Fibroblast of lung (primary cell): Measurements from ENCODE around the gene FLT3. TPM values are rescaled to one million over a fixed set of nuclear protein-coding genes. Genes with fewer than 3 reads are reported as not detected.

Experiments used
- DNase-seq, 2 donors: peaks; one replicate each; pipeline versions ENCODE4 v3.0.0 to v3.0.0-alpha.2; 2010; ENCODE audit warnings: low read depth in 2 of 2
- H2AFZ ChIP-seq: 2 replicates; pipeline ENCODE4 v1.5.1; 2012; ENCODE audit warnings: low read length, control low read depth, inconsistent platforms
- H3K27ac ChIP-seq: 2 replicates; pipeline ENCODE4 v1.5.1; 2011; ENCODE audit warnings: low read length, control low read depth; ENCODE audit not compliant: insufficient read depth
- H3K27me3 ChIP-seq: 2 replicates; pipeline ENCODE4 v1.5.1; 2011; ENCODE audit warnings: mild to moderate bottlenecking, low read length; ENCODE audit not compliant: control insufficient read depth, insufficient read depth
- H3K36me3 ChIP-seq: 2 replicates; pipeline ENCODE4 v1.5.1; 2011; ENCODE audit warnings: low read length; ENCODE audit not compliant: control insufficient read depth, insufficient read depth
- H3K4me1 ChIP-seq: 2 replicates; pipeline ENCODE4 v1.5.1; 2011; ENCODE audit warnings: low read length; ENCODE audit not compliant: control insufficient read depth, insufficient read depth; ENCODE audit errors: extremely low read depth
- H3K4me2 ChIP-seq: 2 replicates; pipeline ENCODE4 v1.5.1; 2011; ENCODE audit warnings: low read length, control low read depth; ENCODE audit not compliant: insufficient read depth; ENCODE audit errors: extremely low read depth
- H3K4me3 ChIP-seq, 4 experiments: fragments of 200-600 bp in 1 of 4; sonication (generic) in 1 of 4; replicated peaks in 1 of 4; 2 replicates each; pipeline ENCODE4 v1.5.1; 2011 to 2016; ENCODE audit warnings: low read length in 4 of 4, low read depth in 3 of 4, mild to moderate bottlenecking in 3 of 4, control low read depth in 2 of 4, inconsistent platforms in 1 of 4, mixed read lengths in 1 of 4; ENCODE audit not compliant: insufficient read depth in 1 of 4; ENCODE audit errors: control extremely low read depth in 1 of 4
- H3K79me2 ChIP-seq: 2 replicates; pipeline ENCODE4 v1.5.1; 2012; ENCODE audit warnings: mild to moderate bottlenecking, low read length, inconsistent platforms; ENCODE audit not compliant: control insufficient read depth, insufficient read depth
- H3K9ac ChIP-seq: 2 replicates; pipeline ENCODE4 v1.5.1; 2011; ENCODE audit warnings: mild to moderate bottlenecking, low read length, control low read depth; ENCODE audit not compliant: insufficient read depth
- H3K9me3 ChIP-seq: 2 replicates; pipeline ENCODE4 v1.5.1; 2012; ENCODE audit warnings: low read depth, low read length; ENCODE audit not compliant: control insufficient read depth, insufficient read depth
- H4K20me1 ChIP-seq: 2 replicates; pipeline ENCODE4 v1.5.1; 2011; ENCODE audit warnings: low read length; ENCODE audit not compliant: control insufficient read depth, insufficient read depth; ENCODE audit errors: extremely low read depth
- EZH2 ChIP-seq: IDR thresholded peaks from 2 replicates; pipeline ENCODE4 v1.5.1; 2012; ENCODE audit warnings: low read length, control low read depth, mild to moderate bottlenecking; ENCODE audit errors: missing control alignments
- polyA plus RNA-seq, 2 donors: library from polyadenylated mRNA; depleted of rRNA in 1 of 2; stranded (reverse) in 1 of 2; unstranded in 1 of 2; fragments of >200 nt; gene quantifications; 2 replicates each; pipeline ENCODE4 v1.2.1, GENCODE V29; 2011 to 2012; ENCODE audit warnings: missing spikeins in 1 of 2
- total RNA-seq: library from RNA; depleted of rRNA; stranded (reverse); fragments of >200 nt; gene quantifications from 2 replicates; pipeline ENCODE4 v1.2.1, GENCODE V29; 2014
- TF ChIP-seq, protein P1 (sequence below), 2 donors: IDR thresholded peaks in 1 of 2; conservative IDR thresholded peaks in 1 of 2; 1 replicate in 1 of 2; 2 replicates in 1 of 2; pipeline ENCODE4 v1.5.1; 2011 to 2012; ENCODE audit warnings: low read length in 2 of 2, control low read depth in 1 of 2, inconsistent platforms in 1 of 2, low read depth in 1 of 2, mild to moderate bottlenecking in 1 of 2

FLT3 gene
- total and polyA plus RNA-seq, 2 donors (not counting 1 experiment from before 2014, with no cell fraction given): not detected

DNA sequence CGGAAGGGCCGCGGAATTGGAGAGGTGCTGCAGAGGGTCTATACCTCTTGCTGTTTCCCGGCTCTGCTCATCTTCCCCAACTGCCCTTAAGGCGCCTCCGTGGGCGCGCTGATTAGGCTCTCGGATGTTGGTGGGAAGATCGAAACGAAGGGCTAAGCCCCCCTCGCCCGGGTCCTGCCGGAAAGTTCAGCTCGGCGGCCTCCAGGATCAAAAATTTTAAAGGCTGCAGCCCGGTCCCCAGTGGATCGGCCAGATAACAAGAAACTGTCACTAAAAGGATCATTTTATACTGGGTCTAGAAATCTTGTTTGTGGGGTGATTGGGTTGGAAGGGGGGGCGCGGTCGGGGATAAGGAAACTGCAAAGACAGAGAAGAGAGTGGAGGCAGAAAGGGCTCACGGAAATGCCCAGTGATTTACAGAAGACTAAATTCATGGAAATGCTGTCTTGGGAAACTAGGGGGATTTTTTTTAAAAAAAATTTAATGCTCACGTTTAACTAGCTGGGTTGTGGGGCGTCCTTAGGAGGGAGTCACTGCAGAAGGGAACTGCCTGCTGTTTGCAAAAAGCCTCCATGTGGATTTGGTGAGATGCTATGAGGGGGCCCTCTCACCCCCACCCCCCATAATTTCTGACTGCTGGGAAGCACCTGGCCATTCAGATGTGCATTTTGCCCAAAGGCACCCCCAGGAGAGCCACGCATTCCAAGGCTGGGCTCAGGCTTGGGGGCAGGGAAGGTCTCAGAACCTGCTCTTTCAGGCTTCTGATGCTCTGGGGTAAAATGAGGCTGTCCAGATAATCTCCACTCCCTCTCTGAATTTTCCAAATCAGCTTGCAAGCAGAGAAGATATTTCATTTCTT lies 138.9 kb downstream of the FLT3 start:
- Histone ChIP-seq H3K4me3 (no peak overlapping the region), H4K20me1 (no peaks in the 10 kb centered on the region), H3K9me3 (no peaks in the 10 kb centered on the region), H3K4me1 (no peaks in the 10 kb centered on the region), H2AFZ (no peak overlapping the region), H3K79me2 (no peaks in the 10 kb centered on the region), H3K9ac (no peak overlapping the region), H3K27me3 (peaks cover 47% of the 10 kb centered on the region), H3K36me3 (no peaks in the 10 kb centered on the region), H3K4me2 (no peak overlapping the region), H3K27ac (no peak overlapping the region)
- no peak for DNase-seq
- TF ChIP-seq, protein P1, sequence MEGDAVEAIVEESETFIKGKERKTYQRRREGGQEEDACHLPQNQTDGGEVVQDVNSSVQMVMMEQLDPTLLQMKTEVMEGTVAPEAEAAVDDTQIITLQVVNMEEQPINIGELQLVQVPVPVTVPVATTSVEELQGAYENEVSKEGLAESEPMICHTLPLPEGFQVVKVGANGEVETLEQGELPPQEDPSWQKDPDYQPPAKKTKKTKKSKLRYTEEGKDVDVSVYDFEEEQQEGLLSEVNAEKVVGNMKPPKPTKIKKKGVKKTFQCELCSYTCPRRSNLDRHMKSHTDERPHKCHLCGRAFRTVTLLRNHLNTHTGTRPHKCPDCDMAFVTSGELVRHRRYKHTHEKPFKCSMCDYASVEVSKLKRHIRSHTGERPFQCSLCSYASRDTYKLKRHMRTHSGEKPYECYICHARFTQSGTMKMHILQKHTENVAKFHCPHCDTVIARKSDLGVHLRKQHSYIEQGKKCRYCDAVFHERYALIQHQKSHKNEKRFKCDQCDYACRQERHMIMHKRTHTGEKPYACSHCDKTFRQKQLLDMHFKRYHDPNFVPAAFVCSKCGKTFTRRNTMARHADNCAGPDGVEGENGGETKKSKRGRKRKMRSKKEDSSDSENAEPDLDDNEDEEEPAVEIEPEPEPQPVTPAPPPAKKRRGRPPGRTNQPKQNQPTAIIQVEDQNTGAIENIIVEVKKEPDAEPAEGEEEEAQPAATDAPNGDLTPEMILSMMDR (conservative IDR thresholded peaks at IDR 0.05 in 1 of 2, IDR thresholded peaks at IDR 0.05 in 1 of 2; ENCODE audit: low read depth in 1 of 2, low read length in 2 of 2): no peak
- no peak for TF ChIP-seq EZH2

DNA sequence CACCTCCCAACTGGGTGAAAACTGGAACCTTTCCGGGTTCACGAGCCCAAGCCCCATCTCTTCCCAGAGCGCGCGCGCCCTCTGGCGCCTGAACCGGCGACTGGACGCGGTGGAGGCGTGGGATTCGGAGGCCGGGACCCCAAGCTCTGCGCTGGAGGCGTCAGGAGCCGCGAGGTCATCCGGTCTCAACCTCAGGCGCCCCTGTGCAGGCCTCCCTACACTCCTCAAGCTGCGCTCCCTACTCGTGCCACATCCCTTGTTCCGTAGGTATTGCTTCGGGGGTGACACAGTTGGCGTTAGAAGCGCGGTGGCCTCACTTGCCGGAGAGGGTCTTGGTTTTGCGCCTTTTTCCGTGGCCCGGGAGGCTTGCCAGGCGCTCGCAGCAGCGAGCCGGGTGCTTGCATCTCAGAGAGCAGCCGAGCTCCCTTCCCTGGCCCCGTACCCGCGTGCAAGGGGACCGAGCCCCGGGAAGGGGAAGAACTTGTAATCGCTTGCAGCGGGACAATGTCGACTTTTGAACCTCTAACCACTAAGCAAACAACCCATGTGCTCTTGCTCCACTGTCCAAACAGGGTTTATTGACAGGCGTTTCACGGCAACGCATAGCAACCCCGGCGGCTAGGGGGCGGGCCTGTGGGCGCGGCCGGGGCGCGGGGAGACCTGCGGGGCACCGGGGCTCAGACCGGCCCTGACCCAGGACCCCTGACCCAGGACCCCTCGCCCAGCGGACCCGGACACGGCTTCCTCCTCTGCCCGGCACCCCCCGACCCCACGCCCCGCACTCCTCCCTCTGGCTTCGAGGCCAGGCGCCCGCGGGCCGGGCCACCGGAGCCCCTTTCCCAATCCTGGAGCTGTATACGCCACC lies 139.8 kb downstream of the FLT3 start:
- Histone ChIP-seq H3K4me2 (peak overlapping the region; percentile 42), H3K4me1 (no peaks in the 10 kb centered on the region), H4K20me1 (no peaks in the 10 kb centered on the region), H3K4me3 (peak overlapping the region in 1 of 4 experiments; percentile 10), H2AFZ (no peak overlapping the region), H3K9ac (no peak overlapping the region), H3K9me3 (no peaks in the 10 kb centered on the region), H3K27me3 (peaks cover 41% of the 10 kb centered on the region), H3K27ac (no peak overlapping the region), H3K79me2 (no peaks in the 10 kb centered on the region), H3K36me3 (no peaks in the 10 kb centered on the region)
- TF ChIP-seq, protein P1 (conservative IDR thresholded peaks at IDR 0.05 in 1 of 2, IDR thresholded peaks at IDR 0.05 in 1 of 2; ENCODE audit: low read depth in 1 of 2, low read length in 2 of 2): peak; percentile 10 to 19
- peak; percentile 87 for TF ChIP-seq EZH2
- DNase-seq: peak in 1 of 2 donors; percentile 13

DNA sequence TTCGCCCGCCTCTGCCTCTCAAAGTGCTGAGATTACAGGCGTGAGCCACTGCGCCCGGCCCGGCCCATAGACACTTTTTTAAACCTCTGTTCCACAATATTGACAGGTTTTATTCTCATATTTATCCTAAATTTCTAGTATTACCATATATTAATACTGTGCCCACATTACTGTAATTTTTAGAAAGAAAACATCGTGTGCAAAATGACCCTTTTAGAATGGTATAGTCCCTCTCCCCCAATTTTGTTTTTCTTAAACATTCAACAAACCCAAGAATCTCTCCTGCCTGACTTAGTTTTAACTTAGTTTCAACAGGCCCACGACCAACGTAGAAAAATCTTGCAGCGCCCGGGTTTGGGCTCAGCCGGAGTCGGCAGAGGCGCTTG lies 140.4 kb downstream of the FLT3 start:
- Histone ChIP-seq H3K9ac (no peak overlapping the region), H3K79me2 (no peaks in the 10 kb centered on the region), H3K9me3 (no peaks in the 10 kb centered on the region), H3K4me2 (no peak overlapping the region), H3K27me3 (peaks cover 37% of the 10 kb centered on the region), H4K20me1 (no peaks in the 10 kb centered on the region), H3K27ac (no peak overlapping the region), H3K4me1 (no peaks in the 10 kb centered on the region), H3K36me3 (no peaks in the 10 kb centered on the region), H2AFZ (no peak overlapping the region), H3K4me3 (no peak overlapping the region)
- no peak for TF ChIP-seq EZH2
- TF ChIP-seq, protein P1 (conservative IDR thresholded peaks at IDR 0.05 in 1 of 2, IDR thresholded peaks at IDR 0.05 in 1 of 2; ENCODE audit: low read depth in 1 of 2, low read length in 2 of 2): no peak
- no peak for DNase-seq
